Calu3 (cell line): ENCODE results near the gene FLOT2. TPM values are rescaled to one million over a fixed set of nuclear protein-coding genes. Genes with fewer than 3 reads are reported as not detected.

Source experiments
- BruUV-seq: library from RNA; stranded (reverse); fragments of 400-500 nt; replicated peaks from 2 replicates; lab custom pipeline; 2021; lab: Mats Ljungman, UMichigan
- CTCF ChIA-PET: fragments of 300-600 bp; sonication (Branson Sonifier 250); formaldehyde crosslinking; loops from one replicate; lab custom pipeline; 2022; ENCODE audit warnings: antibody characterized with exemption; lab: Charles Lee
- DNase-seq: peaks from one replicate; pipeline ENCODE4 v3.0.0; 2022
- H3K27ac Mint-ChIP-seq: one replicate; pipeline ENCODE4 v1.8.0; 2022; ENCODE audit warnings: mixed read lengths; ENCODE audit not compliant: unreplicated experiment
- H3K27me3 Mint-ChIP-seq: one replicate; pipeline ENCODE4 v1.8.0; 2022; ENCODE audit warnings: mixed read lengths; ENCODE audit not compliant: unreplicated experiment
- H3K36me3 Mint-ChIP-seq: one replicate; pipeline ENCODE4 v1.8.0; 2022; ENCODE audit warnings: mild to moderate bottlenecking, moderate library complexity, mixed read lengths; ENCODE audit not compliant: insufficient read depth, unreplicated experiment
- H3K4me1 Mint-ChIP-seq: one replicate; pipeline ENCODE4 v1.8.0; 2022; ENCODE audit warnings: mild to moderate bottlenecking, low read depth, mixed read lengths; ENCODE audit not compliant: unreplicated experiment
- H3K4me3 Mint-ChIP-seq: one replicate; pipeline ENCODE4 v1.8.0; 2022; ENCODE audit warnings: mild to moderate bottlenecking, low read depth, moderate library complexity, mixed read lengths; ENCODE audit not compliant: unreplicated experiment
- H3K9me3 Mint-ChIP-seq: one replicate; pipeline ENCODE4 v1.8.0; 2022; ENCODE audit warnings: low read depth, mixed read lengths; ENCODE audit not compliant: unreplicated experiment
- intact Hi-C: fragments of 100-400 bp; cut with micrococcal nuclease; formaldehyde crosslinking; loops from one replicate; pipeline ENCODE4 v1.10.0; 2022; ENCODE audit not compliant: unreplicated experiment
- total RNA-seq: library from RNA; stranded (reverse); gene quantifications from 2 replicates; pipeline ENCODE4 v1.2.3, GENCODE V29; 2022
- TF ChIP-seq, protein P1 (sequence below): fragments of 200-600 bp; IDR thresholded peaks from one replicate; pipeline ENCODE4 v1.8.0; 2022; ENCODE audit warnings: antibody characterized with exemption; ENCODE audit not compliant: unreplicated experiment

FLOT2 gene
- total RNA-seq, 1 experiment from 2014 or later: 152 TPM

DNA sequence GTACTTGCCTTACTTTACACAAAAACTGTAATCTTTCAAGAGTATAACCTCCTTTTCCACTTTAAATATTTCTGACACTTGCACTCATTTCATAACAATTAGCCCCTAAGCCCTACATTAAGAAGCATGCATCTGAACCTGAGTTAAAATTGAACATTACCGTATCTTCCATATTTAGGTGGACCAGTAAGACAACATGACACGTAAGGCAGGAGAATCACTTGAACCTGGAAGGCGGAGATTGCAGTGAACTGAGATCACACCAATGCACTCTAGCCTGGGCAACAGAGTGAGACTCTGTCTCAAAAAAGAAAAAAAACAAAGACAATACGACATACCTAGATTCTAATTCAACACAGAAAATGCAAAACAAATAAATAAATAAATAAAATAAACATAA is 46.8 kb upstream of the FLOT2 start:
- Mint-ChIP-seq H3K27ac (no peak overlapping the region), H3K9me3 (no peaks in the 10 kb centered on the region), H3K36me3 (peaks cover 21% of the 10 kb centered on the region), H3K4me3 (no peak overlapping the region), H3K4me1 (no peaks in the 10 kb centered on the region), H3K27me3 (no peaks in the 10 kb centered on the region)
- TF ChIP-seq, protein P1, sequence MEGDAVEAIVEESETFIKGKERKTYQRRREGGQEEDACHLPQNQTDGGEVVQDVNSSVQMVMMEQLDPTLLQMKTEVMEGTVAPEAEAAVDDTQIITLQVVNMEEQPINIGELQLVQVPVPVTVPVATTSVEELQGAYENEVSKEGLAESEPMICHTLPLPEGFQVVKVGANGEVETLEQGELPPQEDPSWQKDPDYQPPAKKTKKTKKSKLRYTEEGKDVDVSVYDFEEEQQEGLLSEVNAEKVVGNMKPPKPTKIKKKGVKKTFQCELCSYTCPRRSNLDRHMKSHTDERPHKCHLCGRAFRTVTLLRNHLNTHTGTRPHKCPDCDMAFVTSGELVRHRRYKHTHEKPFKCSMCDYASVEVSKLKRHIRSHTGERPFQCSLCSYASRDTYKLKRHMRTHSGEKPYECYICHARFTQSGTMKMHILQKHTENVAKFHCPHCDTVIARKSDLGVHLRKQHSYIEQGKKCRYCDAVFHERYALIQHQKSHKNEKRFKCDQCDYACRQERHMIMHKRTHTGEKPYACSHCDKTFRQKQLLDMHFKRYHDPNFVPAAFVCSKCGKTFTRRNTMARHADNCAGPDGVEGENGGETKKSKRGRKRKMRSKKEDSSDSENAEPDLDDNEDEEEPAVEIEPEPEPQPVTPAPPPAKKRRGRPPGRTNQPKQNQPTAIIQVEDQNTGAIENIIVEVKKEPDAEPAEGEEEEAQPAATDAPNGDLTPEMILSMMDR: no peak
- intact Hi-C loops: no loop called here
- CTCF ChIA-PET: no interaction called here
- DNase-seq: no peak
- BruUV-seq: no TSS peak

DNA sequence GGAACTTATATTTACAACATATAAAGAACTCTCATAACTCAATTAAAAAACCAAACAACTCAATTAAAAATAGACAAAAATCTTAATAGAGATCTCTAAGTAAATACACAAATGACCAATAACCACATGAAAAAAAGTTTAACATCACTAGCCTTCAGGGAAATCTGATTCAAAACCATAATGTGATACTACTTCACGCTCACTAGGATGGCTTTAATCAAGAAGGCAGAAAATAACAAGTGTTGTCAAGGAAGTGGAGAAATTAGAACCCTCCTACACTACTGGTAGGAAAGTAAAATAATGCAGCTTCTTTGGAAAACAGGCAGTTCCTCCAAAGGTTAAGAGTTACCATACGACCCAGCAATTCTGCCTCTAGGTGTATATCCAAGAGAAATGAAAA is 45.4 kb upstream of the FLOT2 start:
- CTCF ChIA-PET: no interaction called here
- BruUV-seq: no TSS peak
- peaks cover 9% of the 10 kb centered on the region for H3K36me3 Mint-ChIP-seq
- H3K4me1 Mint-ChIP-seq: no peaks in the 10 kb centered on the region
- DNase-seq: no peak
- TF ChIP-seq, protein P1: no peak
- no peak overlapping the region for H3K27ac Mint-ChIP-seq
- no peak overlapping the region for H3K4me3 Mint-ChIP-seq
- intact Hi-C loops: no loop called here
- no peaks in the 10 kb centered on the region for H3K27me3 Mint-ChIP-seq
- no peaks in the 10 kb centered on the region for H3K9me3 Mint-ChIP-seq

DNA sequence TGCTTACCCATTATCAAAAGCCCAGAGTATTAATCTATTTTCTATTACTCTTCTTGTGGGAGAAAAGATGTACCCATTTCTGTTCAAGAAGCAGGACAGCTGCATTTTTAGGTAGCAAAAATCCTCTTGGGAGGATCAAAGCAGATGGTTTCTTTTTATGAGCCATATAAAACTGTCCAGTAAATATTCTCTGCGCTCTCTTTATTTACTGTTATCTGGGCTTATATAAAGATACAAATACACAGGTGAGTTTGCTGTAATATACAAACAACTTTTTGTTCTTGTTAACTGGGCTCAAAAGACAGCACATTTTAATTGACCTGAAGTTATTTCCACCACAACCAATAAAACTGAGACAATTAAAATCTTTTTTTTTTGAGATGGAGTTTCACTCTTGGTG is 43.7 kb upstream of the FLOT2 start:
- intact Hi-C loops: no loop called here
- CTCF ChIA-PET: interaction anchor here (0.6 kb wide), 1 partner anchor 115 kb away, joined by 5 read pairs; no protein-coding TSS in a partner anchor
- no peak overlapping the region for H3K27ac Mint-ChIP-seq
- H3K36me3 Mint-ChIP-seq: peaks cover 9% of the 10 kb centered on the region
- no peak overlapping the region for H3K4me3 Mint-ChIP-seq
- TF ChIP-seq, protein P1: no peak
- no peaks in the 10 kb centered on the region for H3K27me3 Mint-ChIP-seq
- BruUV-seq: no TSS peak
- no peaks in the 10 kb centered on the region for H3K9me3 Mint-ChIP-seq
- DNase-seq: no peak
- H3K4me1 Mint-ChIP-seq: peaks cover 14% of the 10 kb centered on the region

DNA sequence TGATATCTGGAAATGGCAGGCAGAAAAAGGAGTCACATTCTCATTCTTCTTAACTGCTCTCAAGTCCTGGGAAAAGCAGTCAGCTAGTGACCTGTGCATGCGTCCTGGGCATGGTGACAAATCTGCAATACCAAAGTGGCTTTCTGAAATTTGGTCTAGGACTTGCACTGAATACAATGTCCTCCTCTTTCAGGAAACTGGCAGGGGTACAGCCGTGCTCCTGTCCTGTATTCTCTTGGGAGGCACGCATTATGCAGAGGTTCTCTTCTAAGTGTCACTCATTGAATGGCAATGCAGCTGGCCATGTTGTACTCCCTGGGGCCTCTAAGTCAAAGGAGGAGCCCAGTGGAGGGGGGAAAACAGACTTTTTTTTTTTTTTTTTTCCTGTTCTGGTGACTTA is 43.1 kb upstream of the FLOT2 start:
- TF ChIP-seq, protein P1: no peak
- Mint-ChIP-seq H3K4me1 (peaks cover 14% of the 10 kb centered on the region), H3K9me3 (no peaks in the 10 kb centered on the region), H3K4me3 (no peak overlapping the region), H3K27me3 (no peaks in the 10 kb centered on the region), H3K27ac (no peak overlapping the region), H3K36me3 (peaks cover 9% of the 10 kb centered on the region)
- CTCF ChIA-PET: interaction anchor here (0.5 to 0.6 kb wide), 2 partner anchors 54 to 114 kb away, joined by 3 to 5 read pairs; no protein-coding TSS in a partner anchor
- no peak for DNase-seq
- intact Hi-C loops: no loop called here
- BruUV-seq: no TSS peak
